ENCODE measurements around the gene ATP6V1C2. TPM values are rescaled to one million over a fixed set of nuclear protein-coding genes. Genes with fewer than 3 reads are reported as not detected.
"Not testable (repeated sequence)": the region's sequence is repeated elsewhere in the genome, so short reads cannot be mapped to it uniquely, and the experiment has no call there.

The ATP6V1C2 gene
- total RNA-seq, 1 donor from 2014 or later = 56.8 TPM

DNA sequence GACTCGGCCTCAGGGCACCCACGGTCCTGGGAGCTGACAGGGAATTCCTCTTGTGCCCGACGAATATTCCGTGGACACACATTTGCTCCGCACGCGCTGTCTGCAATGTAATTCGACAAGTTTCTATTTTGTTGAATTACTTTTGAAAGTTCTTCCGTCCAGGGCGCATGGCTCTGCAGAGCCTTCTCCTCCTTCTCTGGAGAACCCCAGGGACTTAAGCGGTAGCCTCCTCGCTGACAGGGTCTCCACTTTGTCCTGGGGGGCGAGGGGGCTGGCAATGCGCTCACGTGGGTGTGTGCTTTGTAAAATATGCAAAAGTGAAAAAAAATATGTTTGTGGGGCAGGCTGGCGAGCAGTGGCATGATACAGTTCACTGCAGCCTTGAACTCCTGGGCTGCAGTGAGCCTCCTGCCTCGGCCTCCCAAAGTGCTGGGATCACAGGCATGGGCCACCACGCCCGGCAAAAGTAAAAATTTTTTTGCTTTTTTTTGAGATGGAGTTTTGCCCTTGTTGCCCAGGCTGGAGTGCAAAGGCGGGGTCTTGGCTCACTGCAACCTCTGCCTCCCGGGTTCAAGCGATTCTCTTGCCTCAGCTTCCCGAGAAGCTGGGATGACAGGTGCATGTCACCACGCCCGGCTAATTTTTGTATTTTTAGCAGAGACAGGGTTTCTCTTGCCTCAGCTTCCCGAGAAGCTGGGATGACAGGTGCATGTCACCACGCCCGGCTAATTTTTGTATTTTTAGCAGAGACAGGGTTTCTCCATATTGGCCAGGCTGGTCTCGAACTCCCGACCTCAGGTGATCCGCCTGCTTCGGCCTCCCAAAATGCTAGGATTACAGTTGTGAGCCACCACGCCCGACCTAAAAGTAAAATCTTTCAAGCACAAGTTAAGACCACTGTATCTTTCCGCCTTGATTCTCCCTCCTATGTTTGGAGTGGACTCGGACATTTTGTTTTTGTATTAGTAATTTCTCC is 92.0 kb downstream of the ATP6V1C2 start:
- not testable (repeated sequence) for DNase-seq

DNA sequence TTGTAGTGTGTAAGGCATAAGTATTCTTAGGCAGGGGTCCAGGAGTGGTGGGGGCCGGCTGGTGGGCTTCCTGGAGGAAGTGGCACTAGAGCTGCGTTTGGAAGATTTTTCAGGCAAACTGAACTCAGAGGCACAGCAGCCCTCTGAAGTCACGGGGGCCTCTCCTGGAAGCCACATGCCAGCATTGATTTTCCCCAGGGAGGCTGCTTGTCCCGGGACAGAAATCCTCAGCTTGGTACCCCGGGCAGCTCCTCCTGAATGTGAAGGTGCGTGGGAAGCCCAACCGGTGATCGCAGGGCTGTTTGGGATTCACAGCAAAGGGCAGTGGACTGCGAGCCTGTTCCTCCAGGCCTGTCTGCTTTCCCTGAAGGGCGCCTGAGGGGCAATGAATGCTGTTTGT is 92.7 kb downstream of the ATP6V1C2 start:
- no peak for DNase-seq

DNA sequence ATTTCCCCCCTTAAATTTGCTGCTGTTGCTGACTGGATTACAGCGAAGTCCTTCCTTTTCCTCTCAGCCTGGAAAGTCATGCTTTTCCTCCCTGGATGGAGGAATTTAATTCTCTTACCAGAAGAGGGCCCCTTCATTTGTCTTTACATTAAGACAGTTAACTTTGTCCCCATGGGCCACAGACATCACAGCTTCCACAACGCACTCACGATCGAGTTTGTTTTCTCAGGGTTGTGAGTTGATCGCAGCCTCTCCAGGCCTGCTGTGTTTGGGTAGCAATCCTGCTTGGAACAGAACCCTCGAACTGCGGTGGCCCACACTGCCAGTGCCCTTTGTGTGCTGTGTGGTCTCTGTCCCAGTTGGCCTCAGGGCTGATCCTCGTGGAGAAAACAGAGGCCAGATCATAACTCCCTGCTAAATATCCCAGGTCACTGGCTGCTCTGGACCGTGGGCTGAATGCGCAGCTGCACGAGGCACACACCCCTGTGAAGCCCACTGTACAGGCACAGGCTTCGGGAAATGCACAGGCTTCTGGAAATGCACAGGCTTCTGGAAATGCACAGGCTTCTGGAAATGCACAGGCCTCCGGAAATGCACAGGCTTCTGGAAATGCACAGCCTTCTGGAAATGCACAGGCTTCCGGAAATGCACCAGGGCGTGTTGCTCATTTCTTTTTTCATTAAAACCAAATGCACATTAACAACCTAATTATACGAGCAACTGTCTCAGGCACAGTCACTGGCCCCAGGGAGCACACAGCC is 93.3 kb downstream of the ATP6V1C2 start:
- DNase-seq = peak; percentile 27

DNA sequence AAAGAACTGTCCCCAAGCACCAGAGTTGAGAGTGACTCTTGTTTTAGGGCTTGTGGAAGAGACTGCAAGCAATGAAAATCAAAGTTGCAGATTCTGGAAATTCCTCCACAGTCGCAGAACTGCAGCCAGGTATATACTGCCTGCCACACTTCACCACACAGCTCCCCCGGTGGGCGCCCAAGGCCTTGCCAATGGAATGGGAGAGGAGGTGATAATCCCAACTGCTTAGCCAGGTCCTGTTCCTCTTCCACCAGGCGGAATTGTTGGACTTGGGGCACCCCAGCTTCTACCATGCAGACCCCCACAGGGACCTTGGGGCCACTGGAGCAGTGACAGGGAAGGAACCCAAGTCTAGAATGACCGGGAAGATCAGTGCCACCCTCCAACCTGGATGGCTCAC is 96.0 kb downstream of the ATP6V1C2 start:
- no peak for DNase-seq

DNA sequence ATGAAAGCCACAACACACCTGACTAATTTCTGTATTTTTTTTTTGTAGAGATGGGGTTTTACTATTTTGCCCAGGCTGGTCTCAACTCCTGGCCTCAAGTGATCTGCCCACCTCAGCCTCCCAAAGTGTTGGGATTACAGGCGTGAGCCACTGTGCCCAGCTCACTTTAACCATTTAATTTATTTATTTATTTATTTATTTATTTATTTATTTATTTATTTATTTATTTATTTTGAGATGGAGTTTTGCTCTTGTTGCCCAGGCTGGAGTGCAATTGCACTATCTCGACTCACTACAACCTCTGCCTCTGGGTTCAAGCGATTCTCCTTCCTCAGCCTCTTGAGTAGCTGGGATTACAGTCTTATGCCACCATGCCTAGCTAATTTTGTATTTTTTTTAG is 96.9 kb downstream of the ATP6V1C2 start:
- not testable (repeated sequence) for DNase-seq

DNA sequence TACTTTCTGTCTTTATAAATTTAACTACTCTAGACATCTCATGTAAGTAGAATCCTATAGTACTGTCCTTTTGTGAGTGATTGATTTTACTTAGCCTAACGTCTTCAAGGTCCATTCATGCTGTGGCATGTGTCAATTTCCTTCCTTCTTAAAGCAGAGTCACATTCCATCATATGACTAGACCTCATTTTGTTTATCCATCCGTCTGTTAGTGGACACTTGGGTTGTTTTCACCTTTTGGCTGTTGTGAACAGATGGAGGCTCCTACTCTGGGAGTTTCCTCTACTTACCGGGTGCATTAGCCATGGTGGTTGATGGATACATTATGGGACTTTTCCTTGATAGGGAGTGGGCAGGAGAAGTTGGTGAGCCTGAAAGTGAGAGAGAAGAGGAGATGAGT is 97.6 kb downstream of the ATP6V1C2 start:
- no peak for DNase-seq

DNA sequence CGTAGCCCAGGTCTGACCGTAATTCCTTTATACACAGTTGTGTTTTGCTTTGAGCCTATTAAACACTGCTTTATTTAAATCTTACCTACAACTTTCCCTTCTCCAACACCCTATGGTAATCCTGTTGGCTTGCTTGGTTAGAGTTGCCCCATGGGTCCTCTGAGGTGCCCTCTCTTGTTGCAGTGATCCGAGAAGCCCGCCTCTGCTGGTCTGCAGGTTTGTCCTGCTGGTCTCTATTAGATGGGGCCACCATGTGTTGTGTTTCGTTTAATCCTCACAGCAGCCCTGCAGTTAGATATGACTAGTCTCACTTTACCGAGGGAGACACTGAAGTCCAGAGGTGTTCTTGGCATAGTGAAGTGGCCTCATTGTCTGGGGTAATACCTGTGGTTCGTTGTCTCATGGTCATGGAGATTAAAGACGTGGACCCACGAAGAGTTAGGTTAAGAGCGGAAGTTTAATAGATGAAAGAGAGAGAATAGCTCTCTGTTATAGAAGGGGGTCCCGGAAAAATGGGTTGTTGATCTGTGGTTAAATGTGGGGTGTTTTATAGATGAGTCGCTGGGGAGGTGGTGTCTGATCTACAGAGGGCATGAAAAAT is 98.4 kb downstream of the ATP6V1C2 start:
- DNase-seq = no peak

DNA sequence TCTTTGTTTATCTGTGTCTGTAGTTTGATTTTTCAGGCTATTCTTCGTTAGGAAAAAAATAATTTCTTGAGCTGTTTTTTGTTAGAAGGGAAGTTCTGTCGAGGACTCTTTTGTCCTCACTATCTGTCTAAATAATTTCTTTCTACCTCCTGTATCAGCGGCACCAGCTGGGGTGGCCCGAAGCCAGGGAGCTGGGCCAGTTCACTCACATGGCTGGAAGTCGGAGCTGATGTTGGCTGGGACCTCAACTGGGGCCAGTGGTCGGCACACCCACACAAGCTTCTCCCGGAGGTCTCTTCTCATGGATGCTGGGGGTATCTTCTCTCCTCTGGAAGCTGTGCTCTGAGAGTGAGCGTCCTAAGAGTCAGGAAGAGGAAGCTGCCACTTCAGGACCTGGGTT is 99.1 kb downstream of the ATP6V1C2 start:
- DNase-seq = no peak

DNA sequence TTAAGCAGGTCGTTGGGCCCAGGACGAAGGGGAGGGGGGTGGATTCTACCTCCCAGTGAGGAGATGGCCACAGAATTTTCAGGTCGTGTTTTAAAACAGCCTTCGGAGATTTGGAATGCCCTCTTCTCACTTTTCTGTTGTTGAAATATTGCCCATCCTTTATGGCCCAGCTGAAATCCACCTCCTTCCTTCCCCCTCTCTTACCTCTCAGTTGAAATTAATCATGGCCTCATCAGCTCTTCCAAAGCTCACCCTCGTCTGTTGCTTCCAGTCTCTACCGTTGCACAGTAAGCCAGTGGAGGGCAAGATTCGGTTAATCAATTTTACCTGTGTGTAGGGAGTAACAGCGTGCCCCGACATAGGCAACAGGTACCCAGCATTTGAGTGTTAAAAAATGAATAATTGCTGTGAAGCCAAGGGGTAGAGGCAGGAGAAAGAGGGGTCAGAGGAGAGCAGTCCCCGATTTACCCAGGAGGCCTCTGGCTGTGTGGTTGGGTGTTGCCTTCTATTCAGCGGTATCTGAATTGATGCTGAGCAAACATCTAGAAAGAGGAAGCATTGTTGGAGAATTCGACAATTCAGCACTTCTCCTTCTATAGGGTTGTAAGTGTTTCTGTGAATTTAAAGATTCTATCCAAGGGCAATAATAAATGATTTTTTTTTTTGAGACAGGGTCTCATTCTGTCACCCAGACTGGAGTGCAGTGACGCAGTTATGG is 99.7 kb downstream of the ATP6V1C2 start:
- no peak for DNase-seq

DNA sequence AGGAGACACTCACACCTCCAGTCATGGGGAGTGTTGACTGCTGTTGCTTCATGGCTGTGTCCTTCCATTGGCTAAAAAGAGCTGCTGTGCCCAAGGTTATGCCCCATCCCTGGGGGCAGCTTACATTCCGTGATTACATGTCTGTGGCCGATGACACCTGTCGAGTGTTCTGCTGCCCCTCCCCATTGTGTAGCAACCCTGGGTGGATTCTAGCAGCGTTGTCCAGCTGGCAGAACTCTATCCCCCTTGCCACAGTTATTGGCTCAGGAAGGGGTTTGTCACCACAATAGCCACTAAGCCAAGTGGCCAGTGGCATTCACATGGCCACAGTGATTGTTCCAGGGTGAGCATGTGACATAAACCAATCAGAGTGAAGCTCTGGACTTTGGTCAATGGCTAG is 102.8 kb downstream of the ATP6V1C2 start:
- no peak for DNase-seq

DNA sequence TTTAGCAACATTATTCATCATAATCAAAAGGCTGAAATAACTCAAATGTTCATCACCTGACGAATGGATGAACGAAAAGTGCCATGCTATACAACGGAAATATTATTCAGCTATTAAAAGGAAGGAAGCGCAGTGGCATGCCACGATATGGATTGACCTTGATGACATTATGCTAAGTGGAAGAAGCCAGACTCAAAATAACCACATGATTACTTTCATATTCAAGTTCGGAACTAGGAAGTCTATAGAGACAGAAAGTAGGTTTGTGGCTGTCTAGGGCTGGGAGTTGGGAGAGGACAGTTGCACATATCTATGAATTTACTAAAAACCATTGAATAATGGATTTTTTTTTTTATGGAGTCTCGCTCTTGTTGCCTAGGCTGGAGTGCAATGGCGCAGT is 104.6 kb downstream of the ATP6V1C2 start:
- no peak for DNase-seq

DNA sequence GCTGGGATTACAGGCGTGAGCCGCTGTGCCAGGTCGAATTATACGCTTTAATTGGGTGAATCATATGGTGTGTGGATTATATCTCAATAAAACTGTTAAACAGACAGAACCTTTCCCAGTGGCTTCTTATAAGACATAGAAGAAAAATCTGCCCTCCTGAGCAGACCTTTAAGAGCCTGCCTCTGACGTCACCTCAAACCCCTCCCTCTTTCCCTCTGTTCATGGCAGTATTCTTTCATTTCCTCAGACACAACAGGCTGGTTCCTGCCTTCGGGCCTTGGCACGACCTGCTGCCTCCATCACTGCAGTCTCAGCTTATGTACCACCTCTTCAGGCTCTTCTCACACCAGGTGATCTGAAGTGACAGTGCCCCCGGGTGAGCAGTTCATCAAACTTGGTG is 105.2 kb downstream of the ATP6V1C2 start:
- no peak for DNase-seq

DNA sequence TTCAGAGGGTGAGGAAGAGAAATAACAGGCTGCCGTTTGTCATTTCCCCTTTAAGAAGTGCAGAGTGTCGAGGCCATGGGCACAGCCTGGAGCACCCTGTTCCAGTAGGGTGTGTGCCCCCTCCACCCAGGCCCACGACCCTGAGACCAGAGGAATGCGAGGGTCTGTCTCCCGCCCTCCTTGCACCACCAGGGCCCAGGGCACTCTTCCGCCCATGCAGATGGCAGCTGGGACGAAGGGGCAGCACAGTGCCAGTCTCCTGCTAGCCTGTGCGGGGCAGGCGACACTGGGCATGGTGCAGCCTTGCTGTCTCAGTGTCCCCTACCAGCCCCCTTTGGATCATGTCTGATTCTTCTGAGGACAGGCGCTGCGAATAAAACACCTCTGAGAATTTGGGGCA is 106.9 kb downstream of the ATP6V1C2 start:
- no peak for DNase-seq

DNA sequence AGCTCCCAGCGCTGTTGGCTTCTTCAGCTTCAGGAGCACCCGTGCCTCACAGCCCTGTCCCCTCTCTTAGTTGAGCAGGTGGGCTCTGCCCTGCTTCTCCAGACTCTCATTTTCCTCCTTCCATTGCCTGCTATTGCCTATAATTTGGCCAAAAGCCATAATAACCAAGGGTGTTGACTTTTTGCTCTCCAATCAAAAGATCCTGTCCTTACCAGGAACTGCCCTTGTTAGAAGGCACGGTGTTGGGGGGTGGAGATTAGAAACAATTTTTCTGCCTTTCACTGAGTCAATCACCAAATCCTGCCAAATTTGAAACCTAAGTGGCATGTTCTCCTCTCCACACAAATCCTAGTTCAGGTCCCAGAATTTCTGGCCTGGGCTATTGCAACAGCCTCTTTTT is 107.9 kb downstream of the ATP6V1C2 start:
- DNase-seq = no peak

DNA sequence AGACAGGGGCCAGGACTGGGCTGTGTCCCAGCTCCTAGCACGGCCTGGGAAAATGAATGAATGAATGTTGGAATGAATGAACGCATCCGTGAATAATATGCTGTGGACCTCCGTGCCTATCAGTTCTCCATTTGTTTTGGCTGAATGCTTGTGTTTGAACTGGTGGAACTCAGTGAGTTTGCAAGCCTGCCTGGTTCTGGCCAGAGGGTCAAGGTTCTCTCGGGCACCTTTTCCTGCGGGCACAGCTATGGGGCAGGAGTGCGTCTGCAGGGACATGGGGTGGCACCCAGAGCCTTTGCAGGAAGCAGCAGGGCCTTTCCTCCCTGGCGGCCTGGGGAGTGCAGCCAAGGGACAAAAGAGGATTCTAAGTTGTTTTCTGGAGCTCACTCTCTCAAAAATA is 108.8 kb downstream of the ATP6V1C2 start:
- DNase-seq = no peak

DNA sequence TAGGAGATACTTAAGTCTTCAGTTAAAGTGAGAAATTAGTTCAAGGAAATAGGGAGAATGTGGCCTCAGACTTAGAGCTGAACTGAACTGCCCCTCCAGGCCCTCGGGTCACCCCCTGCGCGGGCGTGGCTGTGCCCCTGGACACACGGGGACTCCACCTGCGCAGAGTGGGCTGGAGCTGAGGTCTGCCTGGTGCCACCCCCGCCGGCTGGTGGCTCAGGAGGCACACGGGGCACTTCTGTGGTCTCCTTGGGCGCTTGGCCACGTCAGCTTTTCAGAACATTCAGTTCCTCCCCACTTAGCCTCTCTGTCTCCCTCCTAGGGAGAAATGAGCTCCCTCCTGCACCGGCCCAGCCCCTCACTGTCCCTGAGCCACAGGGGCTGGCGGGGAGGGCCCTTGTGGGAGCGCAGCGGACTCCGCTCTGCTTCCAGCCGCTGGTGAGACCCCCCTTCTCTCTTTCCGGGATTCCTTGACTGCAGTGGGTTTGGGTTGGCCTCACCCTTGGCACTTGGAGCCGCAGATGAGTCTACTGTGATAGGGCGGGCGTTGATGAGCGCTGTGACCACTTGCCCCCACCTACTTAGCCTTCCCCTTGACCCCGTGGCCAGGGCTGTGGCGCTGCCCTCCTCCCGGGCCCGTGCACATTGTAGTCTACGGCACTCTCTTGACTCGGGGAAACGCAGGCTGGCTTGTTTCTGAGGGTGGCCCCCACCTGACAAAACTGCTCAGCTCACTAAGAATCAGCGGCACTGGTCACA is 109.4 kb downstream of the ATP6V1C2 start:
- DNase-seq = no peak

DNA sequence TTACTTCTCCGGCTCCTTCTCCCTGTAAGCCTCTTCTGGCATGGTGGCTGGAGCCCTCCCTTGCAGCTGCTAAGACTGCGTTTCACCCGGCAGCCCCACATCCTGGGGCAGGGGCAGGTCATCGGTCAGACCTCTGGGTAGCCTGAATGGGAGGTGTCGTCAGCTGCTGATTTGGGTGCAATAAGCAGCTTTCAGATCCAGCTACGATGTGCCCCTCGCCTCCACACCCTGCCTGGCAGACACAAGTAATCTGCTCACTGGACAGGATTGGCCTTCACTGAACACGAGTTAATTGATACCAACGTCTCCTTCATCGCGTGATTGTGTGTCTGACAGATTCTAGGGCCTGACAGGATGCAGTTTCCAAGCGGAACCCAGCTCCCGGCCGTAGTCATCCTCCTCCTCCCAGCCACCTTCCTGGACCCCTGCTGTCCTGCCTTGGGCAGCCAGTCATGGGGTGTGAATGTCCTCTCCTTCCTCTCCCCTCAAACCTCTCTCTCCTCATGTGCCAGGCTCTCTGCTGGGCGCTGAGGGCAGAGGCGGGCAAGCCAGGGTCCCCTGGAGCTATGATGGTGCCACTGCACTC is 110.1 kb downstream of the ATP6V1C2 start:
- no peak for DNase-seq

DNA sequence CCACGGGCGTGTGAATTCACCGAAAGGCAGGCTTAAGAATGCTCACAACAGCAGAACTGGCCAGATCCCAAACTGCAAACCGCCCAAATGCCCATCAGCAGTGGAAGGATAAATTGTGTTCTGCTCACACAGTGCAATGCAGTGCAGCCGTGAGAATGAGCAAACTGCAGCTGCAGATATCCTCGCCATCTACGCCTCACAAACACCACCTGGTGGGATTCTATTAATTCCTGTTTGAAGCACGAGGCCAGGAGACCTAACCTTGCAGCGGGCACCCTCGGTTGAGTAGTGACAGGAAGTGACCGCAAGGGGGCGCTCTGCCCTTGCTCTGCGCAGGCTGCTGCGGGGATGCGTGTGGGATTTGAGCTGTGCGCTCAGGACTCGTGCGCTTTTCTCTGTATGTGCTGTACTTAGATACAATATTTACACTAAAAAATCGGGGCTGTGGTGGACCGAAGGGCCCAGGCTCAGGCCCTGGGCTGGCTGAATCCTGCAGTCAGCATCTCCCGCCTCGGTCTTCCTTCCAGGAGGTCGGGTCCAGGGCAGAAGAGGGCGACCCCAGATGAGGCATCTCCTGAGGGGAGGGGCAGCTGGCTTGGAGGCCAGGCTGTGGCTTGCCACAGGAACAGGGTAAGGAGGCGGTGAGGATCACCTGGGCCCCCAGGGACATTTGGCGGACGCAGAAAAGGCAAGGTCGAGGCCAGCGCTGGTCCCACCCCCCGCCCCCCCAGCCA is 110.9 kb downstream of the ATP6V1C2 start:
- DNase-seq = peak; percentile 64

DNA sequence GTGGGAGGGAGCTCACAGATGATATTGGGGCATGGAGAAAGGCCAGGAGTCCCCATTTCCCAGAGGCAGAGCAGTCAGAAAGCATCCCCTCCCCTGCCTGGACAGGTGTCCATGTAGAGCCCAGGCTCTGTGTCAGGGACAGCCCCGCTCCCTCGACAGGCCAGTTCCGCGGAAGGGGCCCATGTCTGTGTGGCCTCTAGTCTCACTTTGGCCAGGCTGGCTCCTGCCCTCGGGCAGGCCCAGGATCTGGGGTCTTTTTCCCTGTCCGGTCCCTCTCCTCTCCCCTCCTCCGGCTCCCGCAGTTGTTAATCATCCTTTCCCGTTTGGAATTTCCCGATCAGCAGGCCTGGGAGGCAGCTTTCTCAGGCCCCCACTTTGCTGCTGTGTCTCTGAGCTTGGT is 111.6 kb downstream of the ATP6V1C2 start:
- DNase-seq = no peak

DNA sequence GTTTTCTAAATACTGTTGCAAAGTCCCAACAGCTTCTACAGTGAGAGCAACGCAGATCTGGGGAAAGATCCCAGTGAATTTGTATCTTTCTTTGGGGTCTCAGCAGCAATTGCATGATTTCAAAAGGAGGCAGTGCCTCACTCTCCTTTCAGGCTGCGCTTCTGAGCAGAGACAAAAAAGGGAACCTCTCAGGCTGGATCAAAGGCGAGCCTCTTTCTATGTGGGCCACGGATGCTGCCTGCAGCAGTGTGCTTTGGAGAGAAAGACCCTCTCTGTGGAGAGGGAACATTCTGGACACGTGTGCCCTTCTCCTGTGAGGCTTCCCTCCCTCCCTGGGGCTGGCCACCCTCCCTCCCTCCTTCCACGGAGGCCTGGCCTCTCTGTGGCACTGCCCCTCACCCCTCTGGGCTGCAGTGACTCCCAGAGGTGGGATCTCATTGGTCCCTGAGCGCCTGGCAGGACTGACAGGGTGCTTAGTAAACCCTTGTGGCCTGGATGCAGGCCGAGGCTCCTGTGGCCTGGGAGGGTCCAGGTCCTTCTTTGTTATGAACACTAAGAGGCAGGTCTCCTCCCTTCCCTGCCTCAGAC is 112.7 kb downstream of the ATP6V1C2 start:
- DNase-seq = no peak

All from skin of body (tissue), 2 donors.